Measurements from ENCODE around the gene SNX19.

Gene SNX19

GRCh38 chr11:130868721-130869390 is 47.4 kb downstream of the SNX19 start:
- H3K9me2 ChIP-seq (replicated peaks; ENCODE audit: insufficient read depth, low read length): no peaks in the 10 kb centered on the region
- H4K20me1 ChIP-seq (ENCODE audit: low read depth, low read length): no peaks in the 10 kb centered on the region
- H3K27me3 ChIP-seq (ENCODE audit: low read length): no peaks in the 10 kb centered on the region
- H3K9ac ChIP-seq (ENCODE audit: low read length): no peak overlapping the region
- TF ChIP-seq EZH2phosphoT487 (conservative IDR thresholded peaks at IDR 0.05; ENCODE audit: low read length) (no peak), CTCF (IDR thresholded peaks at IDR 0.05; ENCODE audit: insufficient read depth, low read length, poor library complexity, severe bottlenecking) (no peak)
- no peak overlapping the region for H3K4me2 ChIP-seq (ENCODE audit: low read depth, low read length, poor library complexity, severe bottlenecking)
- no peaks in the 10 kb centered on the region for H3K36me3 ChIP-seq (ENCODE audit: low read length)
- no peaks in the 10 kb centered on the region for H3K79me2 ChIP-seq (ENCODE audit: insufficient read depth, low read length)
- H3K9me3 ChIP-seq (ENCODE audit: insufficient read depth, low read length): no peaks in the 10 kb centered on the region
- no peaks in the 10 kb centered on the region for H3F3A ChIP-seq (ENCODE audit: insufficient read depth)
- no peak overlapping the region for H2AFZ ChIP-seq (ENCODE audit: low read depth, low read length, severe bottlenecking)
- H3K4me3 ChIP-seq (ENCODE audit: insufficient read depth, low read length, poor library complexity, severe bottlenecking): no peak overlapping the region
- no peak overlapping the region for H3K27ac ChIP-seq (ENCODE audit: low read depth, low read length)

DNA sequence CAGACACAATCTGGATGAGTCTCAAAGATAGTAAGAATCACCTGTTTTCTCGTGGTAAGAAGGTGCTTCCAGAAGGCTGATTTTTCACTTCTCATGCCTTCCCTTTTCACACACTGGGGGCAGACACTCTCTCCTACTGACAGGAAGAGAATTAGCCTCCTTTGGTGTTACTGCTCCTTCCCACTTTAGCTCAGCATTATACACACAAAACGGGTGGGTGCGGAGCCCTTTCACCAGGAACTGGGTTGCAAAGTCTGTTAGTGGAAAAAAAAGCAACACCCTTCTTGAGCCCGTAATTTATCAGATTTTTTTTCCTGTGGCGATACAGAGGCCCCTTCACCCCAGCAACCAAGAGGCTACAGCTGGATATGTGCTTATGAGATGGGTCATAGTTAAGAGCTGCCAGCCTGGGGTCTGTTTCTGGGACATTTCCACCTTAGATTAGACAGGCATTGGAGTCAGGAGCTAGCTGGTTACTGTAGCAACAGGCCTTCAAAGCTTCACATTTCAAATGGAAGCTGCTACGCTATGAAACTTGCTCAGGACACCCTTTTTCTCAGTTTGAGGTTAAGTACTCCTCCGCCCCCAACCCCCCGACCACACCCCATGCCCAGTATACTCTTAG is 48.1 kb downstream of the SNX19 start:
- H3K4me3 ChIP-seq (ENCODE audit: insufficient read depth, low read length, poor library complexity, severe bottlenecking): no peak overlapping the region
- H3K9ac ChIP-seq (ENCODE audit: low read length): no peak overlapping the region
- H4K20me1 ChIP-seq (ENCODE audit: low read depth, low read length): no peaks in the 10 kb centered on the region
- no peak overlapping the region for H3K27ac ChIP-seq (ENCODE audit: low read depth, low read length)
- TF ChIP-seq CTCF (IDR thresholded peaks at IDR 0.05; ENCODE audit: insufficient read depth, low read length, poor library complexity, severe bottlenecking) (no peak), EZH2phosphoT487 (conservative IDR thresholded peaks at IDR 0.05; ENCODE audit: low read length) (no peak)
- H3K9me3 ChIP-seq (ENCODE audit: insufficient read depth, low read length): no peaks in the 10 kb centered on the region
- H3K4me2 ChIP-seq (ENCODE audit: low read depth, low read length, poor library complexity, severe bottlenecking): no peak overlapping the region
- no peaks in the 10 kb centered on the region for H3K27me3 ChIP-seq (ENCODE audit: low read length)
- no peaks in the 10 kb centered on the region for H3K36me3 ChIP-seq (ENCODE audit: low read length)
- no peaks in the 10 kb centered on the region for H3K9me2 ChIP-seq (replicated peaks; ENCODE audit: insufficient read depth, low read length)
- H3K79me2 ChIP-seq (ENCODE audit: insufficient read depth, low read length): no peaks in the 10 kb centered on the region
- no peaks in the 10 kb centered on the region for H3F3A ChIP-seq (ENCODE audit: insufficient read depth)
- no peak overlapping the region for H2AFZ ChIP-seq (ENCODE audit: low read depth, low read length, severe bottlenecking)

DNA sequence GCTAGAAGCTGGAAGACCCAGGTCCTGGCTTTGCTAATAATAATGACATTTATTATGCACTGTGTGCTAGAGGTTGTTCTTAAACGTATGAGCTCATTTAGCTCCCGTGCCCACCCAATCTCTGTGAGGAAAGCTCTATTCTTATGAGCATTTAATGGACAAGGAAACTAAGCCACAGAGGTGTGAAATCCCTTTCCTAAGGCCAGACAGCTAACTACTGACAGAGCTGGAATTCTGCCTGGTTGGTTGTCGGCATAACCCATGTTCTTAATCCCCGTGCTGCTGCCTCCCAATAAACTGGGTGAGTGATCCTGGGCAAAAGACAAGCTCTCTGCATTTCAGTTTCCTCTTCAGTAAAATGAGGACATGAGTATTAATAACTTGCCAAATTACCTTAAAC is 49.4 kb downstream of the SNX19 start:
- H3K4me3 ChIP-seq (ENCODE audit: insufficient read depth, low read length, poor library complexity, severe bottlenecking): no peak overlapping the region
- H3K9me2 ChIP-seq (replicated peaks; ENCODE audit: insufficient read depth, low read length): no peaks in the 10 kb centered on the region
- H3K36me3 ChIP-seq (ENCODE audit: low read length): no peaks in the 10 kb centered on the region
- no peaks in the 10 kb centered on the region for H3K9me3 ChIP-seq (ENCODE audit: insufficient read depth, low read length)
- H3F3A ChIP-seq (ENCODE audit: insufficient read depth): no peaks in the 10 kb centered on the region
- no peak overlapping the region for H3K4me2 ChIP-seq (ENCODE audit: low read depth, low read length, poor library complexity, severe bottlenecking)
- H2AFZ ChIP-seq (ENCODE audit: low read depth, low read length, severe bottlenecking): no peak overlapping the region
- H4K20me1 ChIP-seq (ENCODE audit: low read depth, low read length): no peaks in the 10 kb centered on the region
- H3K9ac ChIP-seq (ENCODE audit: low read length): no peak overlapping the region
- no peaks in the 10 kb centered on the region for H3K27me3 ChIP-seq (ENCODE audit: low read length)
- TF ChIP-seq CTCF (IDR thresholded peaks at IDR 0.05; ENCODE audit: insufficient read depth, low read length, poor library complexity, severe bottlenecking) (no peak), EZH2phosphoT487 (conservative IDR thresholded peaks at IDR 0.05; ENCODE audit: low read length) (no peak)
- no peak overlapping the region for H3K27ac ChIP-seq (ENCODE audit: low read depth, low read length)
- no peaks in the 10 kb centered on the region for H3K79me2 ChIP-seq (ENCODE audit: insufficient read depth, low read length)
